GM04504 (cell line): Measurements from ENCODE around the gene ANKHD1.
A peak's percentile ranks its signal among the peaks of the same experiment; 100 is the strongest.

Source experiments
- DNase-seq: peaks from one replicate; pipeline ENCODE4 v3.0.0-alpha.2; 2012; ENCODE audit warnings: low read depth

Gene ANKHD1

GRCh38 chr5:140401362-140402257 lies at the start of gene ANKHD1:
TSS of gene ANKHD1 (plus strand) at chr5:140401833. CDS start at chr5:140401968, 135 bp downstream.
- DNase-seq = peak; percentile 100

GRCh38 chr5:140355546-140355945 lies 46.1 kb upstream of the ANKHD1 start:
- DNase-seq = no peak

DNA sequence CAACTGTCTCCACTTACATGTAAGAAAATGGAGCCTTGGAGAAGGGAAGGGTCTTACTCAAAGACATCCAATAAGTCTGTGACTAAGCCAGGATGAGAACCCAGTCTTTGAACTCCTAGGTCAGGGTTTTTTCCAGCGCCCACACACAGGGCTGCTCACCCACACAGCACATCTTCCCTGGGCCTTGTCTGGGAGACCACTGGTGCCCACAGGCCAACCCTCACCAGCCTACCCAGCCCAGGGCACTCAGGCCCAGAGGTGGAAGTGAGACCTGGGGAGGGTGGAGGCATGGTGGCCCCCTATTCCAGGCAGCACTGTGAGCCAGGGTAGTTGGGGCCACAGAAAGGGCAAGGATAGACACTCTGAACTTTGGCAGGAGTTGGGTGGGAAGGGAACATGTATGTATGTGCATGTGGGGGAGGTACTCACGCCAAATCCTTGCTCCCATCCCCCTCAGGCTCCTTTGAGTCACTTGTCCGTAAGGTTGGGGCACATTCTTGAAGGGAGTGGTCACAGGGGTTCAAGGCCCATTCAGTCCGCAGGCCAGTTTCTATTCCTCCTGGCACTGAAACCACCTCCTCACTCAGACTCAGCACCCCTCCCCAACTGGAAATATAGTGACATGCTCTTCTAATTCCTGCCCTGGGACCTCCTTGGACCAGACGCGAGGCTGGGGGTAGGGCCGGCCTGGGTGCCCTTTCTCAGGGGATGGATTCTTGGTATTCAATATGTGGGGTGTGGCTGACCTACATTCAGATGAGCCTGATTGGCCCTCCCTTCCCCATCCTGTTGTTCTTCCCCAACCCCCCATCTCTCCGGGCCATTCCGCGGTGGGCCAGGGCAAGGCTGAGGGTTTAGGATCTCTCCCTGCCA lies 44.5 kb upstream of the ANKHD1 start:
- DNase-seq = no peak

DNA sequence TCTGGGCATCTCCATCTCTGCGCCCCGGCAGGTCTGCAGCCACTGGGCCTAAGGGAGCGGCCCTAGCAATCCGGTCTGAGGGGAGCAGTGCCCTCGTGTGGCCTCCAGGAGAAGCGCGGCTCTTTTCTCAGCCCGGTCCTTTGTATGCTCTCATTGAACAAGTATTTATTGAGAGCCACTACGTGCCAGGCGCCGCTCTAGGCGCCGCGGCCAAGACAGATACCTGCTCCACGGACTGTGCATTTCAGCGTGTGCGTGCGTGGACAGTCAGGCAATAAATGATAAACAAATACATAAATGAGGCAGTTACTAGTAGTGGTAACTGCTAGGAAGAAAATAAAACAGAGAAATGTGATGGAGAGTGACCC lies 43.9 kb upstream of the ANKHD1 start:
- peak; percentile 64 for DNase-seq

GRCh38 chr5:140358738-140359310 lies 42.8 kb upstream of the ANKHD1 start:
- no peak for DNase-seq

DNA sequence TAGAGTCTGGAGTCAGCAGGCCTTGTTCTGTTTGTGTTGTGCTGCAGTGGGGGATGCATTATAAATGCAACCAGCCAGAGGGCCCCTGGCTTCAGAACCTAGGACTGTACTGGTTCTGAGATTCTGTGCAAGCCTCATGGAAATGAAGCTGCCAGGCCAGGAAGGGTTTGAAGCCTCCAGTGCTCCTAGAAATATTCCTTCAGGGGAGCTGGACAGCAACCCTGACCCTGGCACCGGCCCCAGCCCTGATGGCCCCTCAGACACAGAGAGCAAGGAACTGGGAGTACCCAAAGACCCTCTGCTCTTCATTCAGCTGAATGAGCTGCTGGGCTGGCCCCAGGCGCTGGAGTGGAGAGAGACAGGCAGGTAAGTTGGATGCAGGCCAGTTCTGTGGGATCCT lies 41.5 kb upstream of the ANKHD1 start, which contains the start of gene SLC4A9:
Gene SLC4A9, plus strand, starts transcription at position 94 of the 400 bp plus-strand sequence. Its CDS starts 43 bp downstream, at position 137.
- DNase-seq = no peak

DNA sequence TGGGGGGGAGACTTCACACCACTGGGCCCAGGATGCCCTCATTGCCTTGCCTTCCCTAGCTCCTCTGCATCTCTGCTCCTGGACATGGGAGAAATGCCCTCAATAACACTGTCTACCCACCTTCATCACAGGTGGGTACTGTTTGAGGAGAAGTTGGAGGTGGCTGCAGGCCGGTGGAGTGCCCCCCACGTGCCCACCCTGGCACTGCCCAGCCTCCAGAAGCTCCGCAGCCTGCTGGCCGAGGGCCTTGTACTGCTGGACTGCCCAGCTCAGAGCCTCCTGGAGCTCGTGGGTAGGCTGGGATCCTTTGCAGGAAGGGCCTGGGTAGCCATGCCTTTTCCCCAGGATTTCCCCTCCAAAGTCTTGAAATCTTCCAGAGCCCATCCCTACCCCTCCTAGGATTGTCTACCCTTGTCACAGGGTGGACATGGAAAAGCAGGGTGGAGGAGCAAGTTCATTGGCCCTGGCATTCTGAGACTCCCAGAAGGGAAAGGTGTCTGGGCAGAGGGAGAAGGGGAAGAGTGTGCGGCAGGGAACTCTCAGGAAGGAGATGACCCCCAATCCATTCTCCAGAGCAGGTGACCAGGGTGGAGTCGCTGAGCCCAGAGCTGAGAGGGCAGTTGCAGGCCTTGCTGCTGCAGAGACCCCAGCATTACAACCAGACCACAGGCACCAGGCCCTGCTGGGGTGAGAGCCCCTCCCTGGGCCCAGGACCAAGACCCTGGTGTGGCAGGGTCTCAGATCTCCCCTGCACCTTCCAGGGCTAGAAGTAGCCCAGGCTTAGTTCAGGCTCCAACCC lies 40.8 kb upstream of the ANKHD1 start:
- DNase-seq = no peak

DNA sequence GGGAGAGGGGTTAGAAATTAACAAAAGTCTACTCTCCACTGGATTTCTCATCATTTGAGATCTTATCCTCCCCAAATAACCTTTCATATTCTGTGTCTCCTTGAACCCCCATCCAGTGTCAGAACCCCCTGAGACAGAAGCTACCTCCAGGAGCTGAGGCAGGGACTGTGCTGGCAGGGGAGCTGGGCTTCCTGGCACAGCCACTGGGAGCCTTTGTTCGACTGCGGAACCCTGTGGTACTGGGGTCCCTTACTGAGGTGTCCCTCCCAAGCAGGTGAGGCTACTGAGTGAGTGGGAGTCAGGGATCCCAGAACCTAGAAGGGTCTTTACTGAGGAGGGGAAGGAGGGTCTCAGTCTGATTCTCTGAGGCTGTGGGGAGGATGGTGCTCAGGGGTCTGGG lies 39.7 kb upstream of the ANKHD1 start:
- no peak for DNase-seq

DNA sequence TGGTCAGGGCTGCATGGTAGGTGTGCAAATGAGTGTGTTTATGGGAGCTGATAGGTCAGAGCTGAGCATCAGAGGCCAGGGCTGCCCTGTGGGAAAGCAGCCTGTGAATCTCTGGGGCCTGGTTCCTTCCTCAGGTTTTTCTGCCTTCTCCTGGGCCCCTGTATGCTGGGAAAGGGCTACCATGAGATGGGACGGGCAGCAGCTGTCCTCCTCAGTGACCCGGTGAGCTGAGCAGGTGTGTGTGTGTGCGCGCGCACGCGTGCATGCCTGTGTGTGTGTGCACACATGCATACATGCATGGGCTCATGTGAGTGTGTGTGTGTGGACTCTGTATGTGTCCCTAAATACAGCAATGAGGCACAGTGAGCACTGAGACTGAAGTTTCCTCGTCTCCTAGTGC lies 39.3 kb upstream of the ANKHD1 start:
- DNase-seq = no peak

DNA sequence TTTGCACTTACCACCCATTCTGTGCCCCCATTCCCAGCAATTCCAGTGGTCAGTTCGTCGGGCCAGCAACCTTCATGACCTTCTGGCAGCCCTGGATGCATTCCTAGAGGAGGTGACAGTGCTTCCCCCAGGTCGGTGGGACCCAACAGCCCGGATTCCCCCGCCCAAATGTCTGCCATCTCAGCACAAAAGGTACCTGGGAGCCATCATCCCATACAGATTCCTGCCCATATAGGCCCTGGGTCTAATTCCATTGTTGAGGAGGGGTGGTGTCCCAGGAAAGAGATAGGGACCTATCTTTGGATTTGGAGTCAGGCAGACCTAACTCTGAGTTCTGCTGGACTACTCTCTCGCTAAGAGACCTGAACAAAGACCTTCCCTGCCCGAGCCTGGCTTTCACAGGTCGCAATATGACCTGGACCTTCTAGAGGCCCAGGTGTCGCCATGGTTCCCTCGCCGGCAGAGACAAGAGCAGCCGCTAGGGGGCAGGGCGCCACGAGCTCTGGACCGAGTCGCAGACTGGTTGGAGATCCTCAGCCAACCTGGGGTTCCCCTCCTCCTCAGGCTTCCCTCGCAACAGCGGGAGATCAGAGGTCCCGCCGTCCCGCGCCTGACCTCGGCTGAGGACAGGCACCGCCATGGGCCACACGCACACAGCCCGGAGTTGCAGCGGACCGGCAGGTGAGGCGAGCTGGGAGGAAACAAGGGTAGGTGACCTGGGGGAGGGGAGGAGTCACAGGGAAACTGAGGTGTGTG lies 38.6 kb upstream of the ANKHD1 start:
- no peak for DNase-seq

DNA sequence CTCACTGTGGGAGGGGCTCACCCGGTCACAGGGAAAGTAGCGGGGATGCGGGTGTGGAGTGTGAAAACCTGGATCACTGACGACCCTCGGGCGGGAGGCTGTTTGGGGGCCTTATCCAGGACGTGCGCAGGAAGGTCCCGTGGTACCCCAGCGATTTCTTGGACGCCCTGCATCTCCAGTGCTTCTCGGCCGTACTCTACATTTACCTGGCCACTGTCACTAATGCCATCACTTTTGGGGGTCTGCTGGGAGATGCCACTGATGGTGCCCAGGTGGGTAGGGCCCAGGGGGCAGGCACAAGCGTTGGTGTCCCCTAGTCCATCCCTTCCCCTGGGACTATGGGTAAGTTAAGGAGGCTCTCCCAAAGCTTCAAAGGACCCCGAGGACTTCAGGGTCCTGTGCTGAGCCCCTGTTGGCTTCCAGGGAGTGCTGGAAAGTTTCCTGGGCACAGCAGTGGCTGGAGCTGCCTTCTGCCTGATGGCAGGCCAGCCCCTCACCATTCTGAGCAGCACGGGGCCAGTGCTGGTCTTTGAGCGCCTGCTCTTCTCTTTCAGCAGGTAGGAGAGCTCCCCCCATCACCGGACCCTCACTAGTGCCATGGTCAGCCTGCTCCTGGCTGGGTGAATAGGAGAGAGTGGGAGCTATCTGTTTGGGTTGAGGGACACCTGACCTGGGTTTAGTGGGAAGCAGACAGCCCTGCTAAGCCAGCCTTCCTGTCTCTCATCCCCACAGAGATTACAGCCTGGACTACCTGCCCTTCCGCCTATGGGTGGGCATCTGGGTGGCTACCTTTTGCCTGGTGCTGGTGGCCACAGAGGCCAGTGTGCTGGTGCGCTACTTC lies 37.8 kb upstream of the ANKHD1 start:
- no peak for DNase-seq

DNA sequence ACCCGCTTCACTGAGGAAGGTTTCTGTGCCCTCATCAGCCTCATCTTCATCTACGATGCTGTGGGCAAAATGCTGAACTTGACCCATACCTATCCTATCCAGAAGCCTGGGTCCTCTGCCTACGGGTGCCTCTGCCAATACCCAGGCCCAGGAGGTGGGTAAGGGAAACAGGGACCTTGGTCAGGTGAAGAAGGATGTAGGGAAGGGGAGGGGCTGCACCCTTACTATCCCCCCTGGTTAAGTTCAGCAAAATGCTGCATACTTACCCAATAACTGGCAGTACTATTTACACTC lies 37.2 kb upstream of the ANKHD1 start:
- no peak for DNase-seq

DNA sequence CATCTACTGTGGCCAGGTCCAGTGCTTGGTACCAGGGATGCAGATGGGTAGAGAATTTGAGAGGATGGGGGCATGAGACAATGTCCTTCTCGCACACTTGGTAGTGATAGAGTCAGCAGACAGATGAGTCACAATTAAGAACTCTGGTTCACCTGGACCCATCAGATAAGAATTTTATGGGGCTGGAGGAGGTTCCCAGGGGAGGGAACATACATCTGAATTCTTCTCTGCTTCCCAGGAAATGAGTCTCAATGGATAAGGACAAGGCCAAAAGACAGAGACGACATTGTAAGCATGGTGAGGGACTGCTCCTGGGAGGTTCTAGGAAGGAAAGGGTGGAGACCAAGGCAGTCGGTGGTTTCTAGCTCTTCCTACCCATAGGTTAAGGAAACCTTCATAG lies 36.4 kb upstream of the ANKHD1 start:
- no peak for DNase-seq

- DNase-seq = no peak
These were observed 35.7 kb upstream of the ANKHD1 start for GRCh38 chr5:140365941-140366340.

GRCh38 chr5:140366589-140367255 lies 34.9 kb upstream of the ANKHD1 start:
- no peak for DNase-seq

DNA sequence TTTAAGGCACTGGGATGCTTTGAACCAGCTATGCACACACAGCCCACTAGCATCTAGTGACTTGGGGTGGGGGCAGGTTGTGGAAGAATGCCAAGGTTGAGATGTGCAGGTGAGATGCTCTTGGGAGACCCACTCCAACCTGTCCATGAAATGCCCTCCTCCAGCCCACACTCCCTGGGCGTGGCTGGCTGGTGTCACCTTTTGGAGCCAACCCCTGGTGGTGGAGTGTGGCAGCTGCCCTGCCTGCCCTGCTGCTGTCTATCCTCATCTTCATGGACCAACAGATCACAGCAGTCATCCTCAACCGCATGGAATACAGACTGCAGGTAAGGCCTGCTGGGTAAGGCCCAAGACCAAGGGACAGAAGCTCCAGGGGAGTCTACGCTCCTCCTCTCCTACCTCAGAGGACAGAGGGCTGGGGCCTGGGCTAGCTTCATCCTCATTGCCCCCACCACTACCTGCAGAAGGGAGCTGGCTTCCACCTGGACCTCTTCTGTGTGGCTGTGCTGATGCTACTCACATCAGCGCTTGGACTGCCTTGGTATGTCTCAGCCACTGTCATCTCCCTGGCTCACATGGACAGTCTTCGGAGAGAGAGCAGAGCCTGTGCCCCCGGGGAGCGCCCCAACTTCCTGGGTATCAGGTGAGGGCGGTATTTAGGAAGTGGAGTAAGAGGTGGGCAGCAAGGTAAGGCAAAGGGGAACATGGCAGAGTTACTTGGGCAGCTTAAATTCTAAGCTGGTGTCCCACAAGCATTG lies 34.2 kb upstream of the ANKHD1 start:
- no peak for DNase-seq

- DNase-seq = no peak
These were observed 30.1 kb upstream of the ANKHD1 start for GRCh38 chr5:140371356-140372151.

DNA sequence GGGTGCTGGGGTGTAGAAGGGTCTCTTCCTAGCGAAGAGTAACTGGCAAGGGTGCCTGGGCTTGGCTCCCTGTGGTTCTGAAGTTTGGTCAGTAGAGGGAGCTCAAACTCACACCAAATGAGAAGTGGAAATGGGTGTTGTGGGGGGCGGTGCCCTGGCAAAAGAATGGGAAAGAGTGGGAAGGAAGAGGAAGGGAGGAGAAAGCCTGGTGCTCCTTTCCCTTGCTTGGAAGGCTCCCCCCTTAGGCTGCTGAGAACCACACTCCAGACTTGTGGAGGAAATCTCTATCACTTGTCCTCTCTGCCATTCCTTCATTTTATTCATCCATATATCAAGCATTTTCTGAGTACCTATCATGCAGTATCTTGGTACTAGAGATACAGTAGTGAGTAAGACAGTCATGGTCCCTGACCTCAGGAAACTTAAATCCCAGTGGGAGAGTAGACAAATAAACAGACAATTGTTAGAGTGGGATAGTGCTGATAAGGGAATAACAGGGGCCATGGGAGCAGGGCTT lies 28.6 kb upstream of the ANKHD1 start:
- DNase-seq = peak; percentile 46
